Measurements from ENCODE around the gene COX7A2.

Gene COX7A2

GRCh38 chr6:75268121-75268987 is 24.8 kb upstream of the COX7A2 start:
- no peak for DNase-seq

DNA sequence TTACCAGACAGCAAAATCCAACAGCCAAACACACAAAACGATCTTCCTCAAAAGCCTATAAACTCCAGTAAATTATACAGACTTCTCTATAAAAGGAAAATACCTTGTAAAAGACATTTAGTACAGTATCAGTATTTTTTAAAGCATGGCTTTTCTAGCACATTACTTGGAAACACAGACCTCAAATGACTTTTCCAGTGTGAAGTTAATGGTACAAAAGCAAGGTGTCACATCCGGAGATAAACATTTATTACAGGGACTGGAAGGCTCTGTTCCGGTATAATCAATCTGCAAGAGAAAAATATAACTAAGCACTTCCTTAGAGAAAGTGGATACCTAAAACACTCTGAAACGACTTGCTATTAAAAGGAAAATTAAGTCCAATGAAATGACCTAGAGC is 23.9 kb upstream of the COX7A2 start:
- DNase-seq: no peak

GRCh38 chr6:75266716-75267291 is 23.2 kb upstream of the COX7A2 start:
- DNase-seq: peak; percentile 5 to 62 (median 28)

GRCh38 chr6:75263401-75263750 is 19.8 kb upstream of the COX7A2 start:
- DNase-seq: no peak

- no peak for DNase-seq
Measured at GRCh38 chr6:75262716-75263400, 19.3 kb upstream of the COX7A2 start.

DNA sequence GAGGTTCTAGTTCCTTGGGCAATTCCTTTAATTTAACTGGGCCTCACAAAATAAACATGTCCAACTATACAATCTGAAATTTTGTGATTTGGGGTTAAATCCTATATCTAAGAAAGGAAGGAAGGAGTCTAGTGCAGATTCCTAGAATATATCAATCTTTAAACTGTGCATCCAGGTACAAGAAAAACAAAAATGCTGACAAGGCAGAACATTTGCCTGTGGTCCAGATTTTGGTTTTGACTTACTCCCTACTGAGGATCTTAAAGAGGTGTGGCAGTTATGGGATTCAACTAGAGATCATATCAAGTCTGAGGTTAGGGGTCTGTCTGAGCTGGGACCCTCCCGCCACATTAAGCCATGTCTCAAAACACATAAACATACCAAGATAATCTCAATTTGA is 17.7 kb upstream of the COX7A2 start:
- DNase-seq: no peak

GRCh38 chr6:75257343-75258087 is 13.9 kb upstream of the COX7A2 start:
- DNase-seq: no peak

- no peak for DNase-seq
Measured at GRCh38 chr6:75250552-75250951, 7.0 kb upstream of the COX7A2 start.

GRCh38 chr6:75249837-75250236 is 6.2 kb upstream of the COX7A2 start:
- DNase-seq: no peak

- DNase-seq: no peak
Measured at GRCh38 chr6:75246386-75246785, 2.8 kb upstream of the COX7A2 start.

GRCh38 chr6:75244063-75244584 is 523 bp upstream of the COX7A2 start:
- DNase-seq: peak in 1 of 3 experiments; percentile 68

GRCh38 chr6:75236630-75237029 is 7.0 kb downstream of the COX7A2 start:
- DNase-seq: no peak

DNA sequence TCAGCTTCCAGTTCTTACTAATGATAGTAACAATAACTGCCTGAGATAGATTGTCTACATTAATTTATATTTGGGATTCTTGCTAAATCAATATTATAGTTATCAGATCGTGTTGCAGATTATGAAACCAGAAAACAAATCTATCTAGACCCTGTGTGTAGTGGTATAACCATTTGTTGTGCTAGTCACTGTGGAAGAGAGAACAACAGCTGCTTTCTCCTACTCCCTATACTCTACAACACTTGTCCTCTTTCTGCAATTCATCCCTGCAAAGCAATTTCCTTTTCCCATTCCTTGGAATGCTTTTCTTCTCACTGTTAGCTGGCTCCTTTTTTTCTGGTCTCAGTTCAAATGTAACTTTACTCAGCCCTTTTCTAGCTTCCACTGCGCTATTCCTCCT is 8.3 kb downstream of the COX7A2 start:
- DNase-seq: no peak

DNA sequence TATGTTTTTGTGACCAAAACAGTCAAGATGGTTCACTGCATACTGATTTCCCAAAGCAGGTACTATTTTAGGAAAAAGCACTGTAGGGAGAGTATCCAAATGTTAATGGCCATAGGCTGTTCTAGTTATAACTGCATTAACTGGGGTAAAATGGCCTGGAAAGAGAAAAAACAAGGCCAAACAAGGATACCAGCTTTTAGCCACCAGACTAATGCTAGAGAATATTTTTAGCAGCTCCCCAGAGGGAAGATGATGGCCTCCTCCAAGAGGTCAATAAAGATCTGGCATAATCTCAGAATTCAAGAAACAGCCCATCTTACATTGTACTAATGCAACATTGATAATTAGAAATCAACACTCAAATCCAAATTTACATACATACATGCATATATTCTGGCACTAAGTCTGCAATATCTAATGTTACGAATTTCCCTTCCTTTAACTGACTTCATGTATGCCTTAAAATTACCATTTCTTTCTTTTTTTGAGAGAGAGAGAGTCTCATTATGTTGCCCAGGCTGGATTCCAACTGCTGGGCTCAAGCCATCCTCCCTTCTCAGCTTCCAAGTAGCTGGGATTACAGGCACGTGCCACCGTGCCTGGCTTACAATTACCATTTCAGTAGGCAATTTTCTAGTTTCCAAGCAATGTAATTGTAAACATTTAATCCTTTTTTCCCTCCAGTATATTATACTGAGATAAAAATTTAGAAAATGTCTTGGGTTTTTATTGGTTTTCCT is 9.3 kb downstream of the COX7A2 start:
- no peak for DNase-seq

GRCh38 chr6:75233092-75233615 is 10.4 kb downstream of the COX7A2 start:
- DNase-seq: no peak

DNA sequence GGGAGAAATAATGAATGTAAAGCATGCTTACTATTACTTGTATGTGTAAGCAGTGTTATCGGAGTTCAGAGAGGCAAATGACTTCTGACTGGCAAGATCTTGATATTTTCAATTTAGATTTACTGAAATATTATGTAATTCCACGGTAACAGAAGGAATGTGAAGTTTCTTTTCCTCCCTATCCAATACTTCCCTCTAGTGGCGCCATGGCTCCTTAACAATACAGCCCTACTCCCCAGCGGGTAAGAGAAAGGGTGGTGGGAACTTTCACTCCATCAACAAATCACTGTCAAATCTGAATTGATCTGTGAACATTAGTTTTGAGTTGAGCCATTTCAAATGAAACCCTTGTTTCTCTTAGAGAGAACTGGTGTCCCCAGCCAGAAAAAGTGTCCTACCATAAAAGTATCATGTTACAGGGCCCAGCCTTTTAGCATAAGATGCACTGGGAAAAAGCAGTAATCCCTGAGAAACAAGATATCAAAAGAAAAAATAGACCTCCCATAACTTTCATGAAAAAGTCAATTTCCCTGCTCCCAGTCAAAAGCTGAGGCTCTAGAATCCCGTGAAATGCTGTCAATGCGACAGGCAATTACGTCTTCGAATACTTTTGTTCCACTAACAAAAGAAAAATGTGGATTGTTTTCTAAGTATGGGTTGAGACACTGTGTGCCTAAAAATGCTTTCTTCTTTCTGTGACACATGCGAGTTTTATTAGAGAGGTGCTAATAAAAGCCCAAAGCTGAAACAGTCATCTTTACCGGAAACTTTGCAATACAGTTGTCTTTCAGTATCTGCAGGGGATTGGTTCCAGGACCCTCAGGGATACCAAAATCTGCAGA is 12.9 kb downstream of the COX7A2 start:
- DNase-seq: peak in 2 of 3 experiments; percentile 3 to 6

DNA sequence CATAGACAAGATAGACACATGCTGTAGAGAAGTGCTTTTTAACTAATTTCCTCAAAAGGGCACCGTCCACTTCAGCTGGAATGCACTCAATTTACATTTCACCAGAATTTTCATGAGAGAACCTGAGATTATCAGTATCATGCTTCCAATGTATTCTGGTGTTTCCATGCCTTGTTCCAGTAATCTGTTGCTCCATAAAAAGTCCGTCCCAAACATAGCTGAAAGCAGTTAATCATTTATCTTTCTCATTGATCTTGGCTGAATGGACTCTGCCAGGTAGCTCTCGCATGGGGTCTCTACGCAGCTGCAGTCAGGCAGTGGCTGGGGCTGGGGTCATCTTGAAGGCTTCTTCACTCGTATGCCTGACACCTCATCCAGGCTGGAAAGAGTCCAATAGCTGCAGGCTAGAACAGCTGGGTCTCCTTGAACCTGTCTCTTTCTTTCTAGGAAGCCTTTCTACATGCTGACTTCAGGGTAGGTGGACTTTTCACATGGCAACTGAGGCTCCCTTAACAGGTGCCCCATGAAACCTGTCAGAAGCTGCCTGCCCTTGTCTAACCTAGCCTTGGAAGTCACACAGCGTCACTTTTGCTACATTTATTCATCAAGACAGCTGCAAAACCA is 19.2 kb downstream of the COX7A2 start:
- DNase-seq: no peak

DNA sequence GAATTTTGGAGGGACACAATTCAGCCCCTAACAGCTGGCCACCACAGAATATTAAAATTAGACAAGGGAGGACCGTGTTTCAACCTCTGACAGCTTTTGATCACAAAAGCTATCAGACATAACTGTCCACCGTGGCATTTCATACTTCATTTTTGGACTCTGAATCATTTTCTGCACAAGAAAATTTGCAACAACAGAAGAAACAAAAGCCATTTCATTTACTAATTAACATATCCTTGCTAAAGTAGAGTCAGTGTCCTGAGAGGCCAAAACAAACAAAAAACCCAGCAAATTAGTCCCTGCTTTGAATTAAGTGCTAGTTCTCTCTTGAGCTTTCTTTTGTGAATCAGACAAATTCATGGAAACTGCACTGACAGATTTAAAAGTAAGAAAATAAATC is 20.2 kb downstream of the COX7A2 start:
- DNase-seq: no peak

DNA sequence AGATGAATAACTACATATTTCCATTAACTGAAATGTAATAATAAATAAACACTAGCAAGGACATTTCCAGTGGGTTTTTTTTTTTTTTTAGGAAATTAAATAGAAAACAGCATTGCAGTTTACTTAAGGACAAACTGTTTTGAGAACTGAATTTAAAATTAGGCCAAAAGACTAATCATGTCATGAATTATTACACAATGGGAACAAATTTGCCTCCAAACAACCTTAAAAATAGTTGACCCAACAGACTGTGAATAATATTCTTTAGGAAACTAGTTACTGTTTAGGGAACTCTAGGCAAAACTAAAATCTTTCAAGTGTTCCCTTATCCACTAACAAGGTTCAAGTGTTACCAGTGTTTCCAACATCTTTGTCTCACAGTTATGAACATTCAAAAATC is 21.3 kb downstream of the COX7A2 start:
- DNase-seq: no peak

DNA sequence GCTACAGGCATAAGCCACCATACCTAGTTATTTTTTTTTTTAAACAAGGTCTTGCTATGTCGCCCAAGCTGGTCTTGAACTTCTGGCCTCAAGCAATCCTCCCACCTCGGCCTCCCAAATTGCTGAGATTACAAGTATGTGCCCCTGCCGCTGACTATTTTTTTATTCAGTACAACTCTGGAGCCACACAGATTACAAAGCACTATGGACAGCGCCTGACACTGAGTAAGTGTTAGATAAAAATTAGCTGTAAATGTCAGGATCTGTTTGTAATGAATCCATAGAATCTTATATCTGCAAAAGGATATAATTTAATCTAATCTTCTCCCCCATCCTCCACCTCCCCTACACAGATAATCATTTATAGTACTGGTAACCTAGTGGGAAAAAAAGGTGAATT is 22.5 kb downstream of the COX7A2 start:
- DNase-seq: no peak

DNA sequence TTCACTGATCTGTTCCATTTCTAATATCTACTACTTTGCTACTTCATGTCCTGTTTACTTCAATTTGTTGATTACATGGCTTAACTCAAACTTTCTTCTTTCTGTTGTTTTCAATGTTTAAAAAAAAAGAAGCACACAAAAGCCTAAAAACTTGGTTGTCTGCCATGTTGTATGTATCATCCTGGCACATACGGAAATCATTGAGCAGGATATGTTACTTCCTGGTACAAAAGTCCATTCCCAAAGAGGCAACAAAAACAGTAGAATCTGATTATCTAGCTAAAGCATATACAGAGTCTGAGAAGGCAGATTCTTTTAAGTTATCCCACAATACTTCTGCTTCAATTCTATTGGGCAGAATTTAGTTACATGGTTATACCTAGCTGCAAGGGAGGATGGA is 23.2 kb downstream of the COX7A2 start:
- no peak for DNase-seq
